Urothelium cell line (cell line): ENCODE measurements around the gene SEC24D.
"Not testable (repeated sequence)": the region's sequence is repeated elsewhere in the genome, so short reads cannot be mapped to it uniquely, and the experiment has no call there.

Experiments
- DNase-seq: peaks from one replicate; pipeline ENCODE4 v3.0.0; 2011; ENCODE audit warnings: low spot score, mixed read lengths
- FAIRE-seq: peaks from 2 replicates; lab custom pipeline; 2011; peaks lifted over from hg19 to GRCh38; lab: Jason Lieb, UNC

The SEC24D gene

DNA sequence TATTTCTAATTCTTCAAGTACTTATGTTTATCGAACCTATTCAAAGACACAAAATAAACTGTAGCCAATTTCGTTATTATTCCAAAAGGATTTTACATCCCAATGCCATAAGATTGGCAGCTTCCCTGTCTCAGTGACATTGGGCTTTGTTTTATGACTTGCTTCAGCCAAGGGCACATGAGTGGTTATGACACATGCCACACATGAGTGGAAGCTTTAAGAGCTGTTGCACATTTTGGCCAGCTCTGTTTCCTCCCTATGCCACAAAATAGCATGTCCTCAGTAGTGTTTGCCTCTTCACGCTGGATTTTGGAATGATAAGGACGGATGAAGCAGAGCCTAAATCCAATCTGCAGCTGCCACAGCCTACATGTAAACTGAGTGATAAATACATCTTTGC is 21.9 kb downstream of the SEC24D start:
- DNase-seq: no peak
- FAIRE-seq: no peak

DNA sequence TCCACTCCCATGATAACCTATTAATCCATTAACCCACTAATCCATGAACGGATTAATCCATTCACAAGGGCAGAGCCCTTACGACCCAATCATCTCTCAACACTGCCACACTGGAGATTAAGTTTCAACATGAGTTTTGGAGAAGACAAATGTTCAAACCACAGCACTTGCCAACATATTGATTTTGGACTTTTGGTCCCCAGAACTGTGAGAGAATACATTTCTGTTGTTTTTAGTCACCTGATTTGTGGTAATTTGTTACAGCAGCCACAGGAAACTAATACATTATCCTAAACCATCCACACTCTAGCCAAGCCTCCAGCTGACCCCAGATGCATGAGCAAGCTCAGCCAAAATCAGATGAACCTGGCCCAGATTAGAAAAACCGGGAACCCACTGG is 22.4 kb downstream of the SEC24D start:
- no peak for FAIRE-seq
- DNase-seq: no peak

DNA sequence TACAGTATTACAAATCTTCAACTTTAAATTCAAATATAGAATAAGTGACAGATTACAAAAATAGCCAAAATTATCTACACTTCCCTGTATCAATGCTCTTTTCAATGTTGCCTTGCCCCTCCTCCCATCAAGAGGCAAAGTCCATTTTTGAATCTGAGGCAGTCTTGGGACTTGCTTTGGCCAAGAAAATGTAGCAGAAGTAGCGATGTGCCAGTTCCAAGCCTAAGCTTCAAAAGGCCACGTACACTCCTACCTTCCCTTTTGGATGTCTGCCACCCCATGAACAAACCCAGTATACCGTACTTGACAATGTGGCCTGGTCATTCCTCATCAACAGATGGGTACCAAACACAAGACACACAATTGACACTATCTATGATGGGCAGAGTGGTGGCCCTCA is 24.1 kb downstream of the SEC24D start:
- no peak for DNase-seq
- no peak for FAIRE-seq

DNA sequence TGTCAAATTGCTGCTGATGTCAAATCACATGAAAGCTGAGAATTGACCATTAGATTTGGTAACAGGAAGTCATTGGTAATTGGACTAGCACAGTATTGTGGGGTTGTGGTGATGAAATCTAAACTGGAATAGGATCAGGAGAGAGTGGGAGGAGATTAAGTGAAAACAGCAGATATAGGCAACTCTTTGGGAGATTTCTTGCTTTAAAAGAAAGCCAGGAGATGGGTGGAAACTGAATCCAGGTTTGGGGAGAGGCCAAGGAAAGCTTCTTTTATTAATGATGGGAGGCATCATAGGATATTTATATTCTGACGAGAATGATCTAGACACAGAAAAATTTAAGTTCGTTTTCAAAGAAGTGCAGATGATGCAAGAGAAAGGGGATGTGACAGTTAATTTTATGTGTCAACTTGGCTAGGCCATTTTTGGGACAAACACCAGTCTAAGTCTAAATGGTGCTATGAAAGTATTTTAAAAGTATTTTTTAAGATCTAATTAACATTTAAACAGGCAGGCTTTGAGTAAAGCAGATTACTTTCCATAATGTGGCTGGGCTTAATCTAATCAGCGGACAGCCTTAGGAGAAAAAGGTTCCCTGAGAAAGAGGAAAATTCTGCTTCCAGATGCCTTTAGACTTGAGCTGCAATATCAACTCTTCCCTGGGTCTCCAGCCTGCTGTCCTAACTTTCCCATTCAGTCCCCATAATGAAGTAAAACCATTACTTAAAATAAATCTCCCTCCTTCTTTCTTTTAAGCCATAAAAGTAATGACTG is 24.7 kb downstream of the SEC24D start:
- no peak for DNase-seq

DNA sequence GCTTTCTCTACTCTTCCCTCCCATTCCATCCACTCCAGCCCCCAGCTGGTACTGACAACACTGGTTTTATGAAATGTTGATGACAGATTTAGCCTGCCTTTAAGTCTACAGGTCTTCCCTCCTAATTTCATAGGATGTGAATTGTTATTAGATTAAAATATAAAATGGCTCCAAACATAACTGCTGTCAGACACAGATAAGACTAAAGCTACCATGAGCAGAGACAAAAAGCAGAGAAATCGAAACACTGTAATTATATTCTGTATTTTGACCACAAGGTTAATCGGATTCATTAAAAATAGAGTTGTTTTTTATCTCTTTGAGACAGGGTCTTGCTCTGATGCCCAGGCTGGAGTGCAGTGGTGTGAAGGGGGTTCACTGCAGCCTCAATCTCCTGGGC is 28.3 kb downstream of the SEC24D start:
- FAIRE-seq (no peak), DNase-seq (no peak)

More for the DNA sequence above, 24.7 kb downstream of the SEC24D start:
- no peak for FAIRE-seq

DNA sequence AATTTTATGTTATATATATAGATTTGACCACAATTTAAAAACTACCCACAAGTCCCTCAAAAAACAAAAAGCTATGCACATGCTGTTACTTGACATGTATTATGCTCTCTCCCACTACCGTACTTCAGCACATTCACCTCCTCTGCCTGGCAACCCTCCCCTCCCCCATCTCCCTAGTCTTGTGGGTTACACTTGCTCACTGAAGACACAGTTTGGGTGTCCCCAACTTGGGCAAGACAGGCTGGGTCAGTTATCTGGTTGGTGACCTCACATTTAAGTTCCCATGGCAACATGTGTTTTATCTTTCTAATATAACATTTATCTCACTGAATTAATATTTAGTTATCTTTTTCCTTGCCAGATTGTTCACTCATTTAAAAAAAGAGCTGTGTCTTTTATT is 32.7 kb downstream of the SEC24D start:
- no peak for FAIRE-seq
- DNase-seq: no peak

DNA sequence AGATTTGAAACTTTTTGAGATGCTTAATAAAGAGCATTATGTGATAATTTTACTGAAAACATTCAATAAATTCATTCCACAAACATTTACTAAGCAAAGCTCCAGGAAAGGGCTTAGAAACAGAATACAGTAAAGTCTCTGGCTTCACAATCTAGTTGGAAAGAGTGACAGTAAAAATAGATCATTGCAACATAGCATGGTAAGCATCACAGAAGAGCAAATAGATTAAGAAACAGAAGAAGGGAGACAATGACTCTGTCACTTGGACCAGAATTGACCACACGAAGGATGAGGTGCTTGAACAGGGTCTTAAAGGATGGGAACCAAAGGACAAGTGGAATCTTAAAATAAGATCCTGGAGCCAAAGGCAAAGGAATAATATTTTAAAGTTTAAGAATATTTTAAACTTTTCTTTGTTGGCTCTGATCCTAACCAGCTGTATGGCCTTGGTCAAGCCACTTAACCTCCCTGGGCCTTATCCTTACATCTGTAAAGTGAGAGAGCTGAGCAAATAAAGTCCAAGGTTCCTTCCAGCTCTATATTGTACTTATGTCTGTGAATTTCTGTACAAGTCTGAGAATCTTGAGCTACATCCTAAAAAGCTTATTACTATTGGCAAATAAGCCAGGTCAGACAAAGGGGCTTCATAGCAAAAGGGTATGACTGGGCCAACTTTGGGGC is 33.9 kb downstream of the SEC24D start:
- FAIRE-seq (no peak), DNase-seq (no peak)

DNA sequence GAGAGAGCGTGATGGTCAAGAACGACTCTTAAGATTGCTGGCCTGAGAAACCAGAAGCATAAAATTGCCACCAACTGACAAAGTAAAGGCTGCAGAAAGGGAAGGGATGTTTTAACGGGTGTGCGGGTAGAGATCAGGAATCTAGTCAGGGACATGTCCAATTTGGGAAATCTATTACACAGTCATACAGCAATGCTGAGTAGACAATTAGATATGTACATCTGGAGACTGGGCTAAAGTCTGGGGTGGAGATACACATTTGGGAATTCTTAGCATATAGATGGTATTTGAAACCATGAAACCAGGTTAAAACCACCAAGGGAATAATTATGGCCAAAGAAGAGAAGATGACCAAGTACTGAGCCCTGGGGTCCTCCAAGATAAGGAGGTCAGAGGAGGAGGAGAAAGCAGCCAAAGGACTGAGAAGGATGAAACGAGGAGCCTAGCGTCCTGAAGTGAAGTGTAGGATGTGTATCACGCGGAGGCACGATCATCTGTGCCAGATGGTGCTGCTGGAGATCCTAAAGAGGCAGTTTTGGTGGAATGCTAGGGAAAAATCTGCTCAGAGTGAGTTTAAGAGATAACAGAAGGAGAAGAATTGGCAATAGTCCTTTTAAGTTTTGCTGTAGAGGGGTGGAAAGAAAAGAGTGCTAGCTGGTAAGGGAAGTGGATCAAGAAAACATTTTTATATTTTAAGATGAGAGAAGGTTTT is 36.5 kb downstream of the SEC24D start:
- no peak for FAIRE-seq
- DNase-seq: no peak

DNA sequence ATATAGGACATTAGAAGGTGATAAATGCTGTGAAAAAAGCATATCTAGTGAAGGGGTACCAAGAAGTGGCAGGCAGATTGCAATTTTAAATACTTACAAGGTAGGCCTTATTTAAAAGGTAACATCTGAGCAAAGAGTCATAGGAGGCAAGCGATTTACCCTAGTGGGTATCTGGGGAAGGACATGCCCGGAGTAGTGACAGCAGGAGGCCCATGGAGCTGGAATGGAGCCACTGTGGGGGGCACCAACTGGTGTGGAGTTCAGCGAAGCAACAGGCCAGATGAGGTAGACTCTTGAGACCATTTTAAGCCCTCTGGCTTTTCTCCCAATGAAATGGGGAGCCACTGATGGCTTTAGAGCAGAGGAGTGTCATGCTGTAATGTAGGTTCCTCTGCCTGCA is 37.3 kb downstream of the SEC24D start:
- DNase-seq (no peak), FAIRE-seq (no peak)

DNA sequence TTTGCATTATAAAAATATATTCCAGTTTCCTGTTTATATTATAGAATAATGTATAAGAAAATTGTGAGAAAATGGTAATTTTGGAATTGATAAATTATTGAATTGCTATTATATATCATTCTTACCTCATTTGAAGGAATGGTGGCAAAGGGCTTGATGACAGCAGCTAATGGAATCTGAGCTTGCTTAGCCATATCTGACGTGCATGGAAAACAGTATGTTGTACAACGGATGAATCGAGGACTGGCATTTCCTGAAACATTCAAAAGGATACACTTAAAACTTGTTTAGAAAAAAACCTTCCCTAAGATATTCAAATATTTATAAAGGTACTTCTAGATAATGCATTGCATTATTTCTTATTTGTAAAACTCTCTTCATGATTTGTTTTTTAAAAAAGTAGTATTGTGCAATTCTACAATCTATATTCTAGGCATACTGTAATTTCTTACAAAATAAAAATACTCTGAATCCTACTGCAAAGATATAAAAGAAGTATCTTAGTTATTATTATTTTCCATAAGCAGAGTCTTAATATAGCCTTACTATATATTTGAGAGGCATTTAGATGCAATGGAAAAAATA is 38.3 kb downstream of the SEC24D start:
- DNase-seq: no peak
- no peak for FAIRE-seq

DNA sequence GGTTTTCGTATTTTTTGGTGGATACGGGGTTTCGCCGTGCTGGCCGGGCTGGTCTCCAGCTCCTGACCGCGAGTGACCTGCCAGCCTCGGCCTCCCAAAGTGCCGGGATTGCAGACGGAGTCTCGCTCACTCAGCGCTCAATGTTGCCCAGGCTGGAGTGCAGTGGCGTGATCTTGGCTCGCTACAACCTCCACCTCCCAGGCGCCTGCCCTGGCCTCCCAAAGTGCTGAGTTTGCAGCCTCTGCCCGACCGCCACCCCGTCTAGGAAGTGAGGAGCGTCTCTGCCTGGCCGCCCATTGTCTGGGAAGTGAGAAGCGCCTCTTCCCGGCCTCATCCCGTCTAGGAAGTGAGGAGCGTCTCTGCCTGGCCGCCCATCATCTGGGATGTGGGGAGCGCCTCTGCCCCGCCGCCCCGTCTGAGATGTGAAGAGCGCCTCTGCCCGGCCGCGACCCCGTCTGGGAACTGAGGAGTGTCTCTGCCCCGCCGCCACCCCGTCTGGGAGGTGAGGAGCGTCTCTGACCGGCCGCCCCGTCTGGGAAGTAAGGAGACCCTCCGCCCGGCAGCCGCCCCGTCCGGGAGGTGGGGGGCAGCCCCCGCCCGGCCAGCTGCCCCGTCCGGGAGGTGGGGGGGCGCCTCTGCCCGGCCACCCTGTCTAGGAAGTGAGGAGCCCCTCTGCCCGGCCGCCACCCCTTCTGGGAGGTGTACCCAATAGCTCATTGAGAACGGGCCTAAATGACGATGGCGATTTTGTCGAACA is 44.1 kb downstream of the SEC24D start:
- not testable (repeated sequence) for DNase-seq, FAIRE-seq

DNA sequence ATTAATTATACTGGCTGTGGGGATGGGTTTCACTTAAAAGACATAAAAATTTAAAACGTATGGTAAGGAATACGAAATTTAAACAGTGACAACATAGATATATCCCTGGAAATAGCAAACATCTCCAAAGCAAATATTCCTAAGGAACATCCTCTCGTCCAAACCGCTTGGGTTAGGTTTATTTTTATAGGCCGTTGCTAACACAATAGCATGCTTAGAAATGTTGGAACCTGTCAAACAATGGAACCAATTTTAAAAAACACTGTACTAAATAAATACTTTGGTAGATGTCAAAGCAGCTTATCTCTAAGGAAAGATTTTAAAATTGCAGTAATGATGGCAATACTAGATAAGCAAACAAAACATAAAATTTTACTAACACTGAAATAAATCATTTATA is 45.4 kb downstream of the SEC24D start:
- no peak for FAIRE-seq
- DNase-seq: no peak

DNA sequence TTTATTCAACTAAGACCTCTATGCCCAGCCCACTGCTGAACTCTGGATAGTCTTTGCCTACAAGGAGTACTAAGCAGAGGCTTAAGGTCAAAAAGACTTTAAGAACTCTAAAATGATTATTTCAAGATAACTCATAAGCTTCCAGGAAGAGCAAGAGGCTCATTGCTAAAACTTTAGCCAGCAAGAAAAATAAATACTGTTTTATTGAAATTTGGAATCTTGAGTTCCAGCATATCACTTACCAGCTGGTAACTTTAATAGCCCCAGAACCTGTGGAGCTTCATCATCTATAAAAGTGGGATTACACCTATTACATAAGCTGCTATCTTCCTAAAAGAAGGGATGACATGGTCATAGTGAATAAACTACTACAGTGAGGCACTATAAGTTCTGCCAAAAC is 47.0 kb downstream of the SEC24D start:
- FAIRE-seq (no peak), DNase-seq (no peak)

DNA sequence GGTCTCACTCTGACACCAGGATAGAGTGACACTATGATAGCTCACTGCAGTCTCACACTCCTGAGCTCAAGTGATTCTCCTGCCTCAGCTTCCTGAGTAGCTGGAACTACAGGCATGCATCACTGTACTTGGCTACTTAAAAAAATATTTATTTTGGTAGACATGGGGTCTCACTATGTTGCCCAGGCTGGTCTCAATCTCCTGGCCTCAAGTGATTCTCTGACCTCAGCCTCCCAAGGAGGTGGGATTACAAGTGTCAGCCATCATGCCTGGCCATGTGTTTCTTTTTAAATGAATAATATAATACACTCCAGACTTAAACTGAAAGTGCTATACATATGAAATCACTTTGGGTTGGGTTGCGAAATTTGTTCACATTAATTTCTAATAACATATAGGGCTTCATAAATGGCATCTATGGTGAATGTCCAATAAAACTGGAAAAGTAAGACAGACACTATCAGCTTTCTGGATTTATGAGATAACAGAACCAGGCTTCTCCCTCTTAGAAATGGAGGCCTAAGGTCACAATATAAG is 48.0 kb downstream of the SEC24D start:
- no peak for FAIRE-seq
- no peak for DNase-seq

DNA sequence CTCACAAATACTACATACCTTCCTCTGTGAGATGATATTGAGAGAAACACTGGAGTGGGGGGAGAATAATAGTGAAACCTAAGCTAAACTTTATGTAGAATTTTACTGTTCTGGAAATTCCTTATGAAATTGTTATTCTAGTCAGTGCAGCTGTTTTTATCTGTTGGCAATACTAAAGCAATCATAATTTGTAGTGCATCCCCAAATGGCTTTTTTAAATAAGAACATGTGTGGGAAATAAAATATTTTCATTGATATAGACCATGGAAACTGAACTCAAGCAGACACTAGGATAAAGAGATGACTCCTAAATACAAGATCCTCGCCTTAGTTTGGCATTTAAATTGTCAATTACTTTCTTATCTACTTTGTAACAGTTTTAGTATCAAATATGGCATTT is 51.1 kb downstream of the SEC24D start:
- no peak for FAIRE-seq

DNA sequence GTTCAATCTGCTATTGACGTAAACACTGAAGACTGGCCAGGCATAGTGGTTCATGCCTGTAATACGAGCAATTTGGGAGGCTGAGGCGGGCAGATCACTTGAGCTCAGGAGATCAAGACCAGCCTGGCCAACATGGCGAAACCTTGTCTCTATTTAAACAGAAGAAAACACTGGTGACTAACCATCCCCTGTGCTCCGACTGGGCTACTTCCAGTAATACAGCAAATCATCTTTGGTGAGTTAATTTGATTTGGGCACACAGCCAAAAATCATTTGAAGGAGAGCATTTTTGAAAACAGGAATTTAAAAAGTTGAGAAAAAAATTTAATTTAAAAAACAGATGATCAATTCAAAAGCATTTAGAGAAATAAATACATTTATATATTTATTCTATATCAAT is 52.0 kb downstream of the SEC24D start:
- DNase-seq: no peak

More for the DNA sequence above, 51.1 kb downstream of the SEC24D start:
- no peak for DNase-seq

DNA sequence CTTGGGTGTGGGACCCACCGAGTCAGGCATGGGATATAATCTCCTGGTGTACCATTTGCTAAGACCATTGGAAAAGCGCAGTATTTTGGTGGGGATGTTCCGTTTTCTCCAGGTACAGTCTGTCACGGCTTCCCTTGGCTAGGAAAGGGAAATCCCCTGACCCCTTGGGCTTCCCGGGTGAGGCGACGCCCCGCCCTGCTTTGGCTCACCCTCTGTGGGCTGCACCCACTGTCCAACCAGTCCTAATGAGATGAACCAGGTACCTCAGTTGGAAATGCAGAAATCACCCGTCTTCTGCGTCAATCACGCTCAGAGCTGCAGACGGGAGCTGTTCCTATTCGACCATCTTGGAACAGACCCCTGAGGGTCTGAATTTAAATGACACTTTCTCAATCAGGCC is 53.0 kb downstream of the SEC24D start:
- FAIRE-seq: not testable (repeated sequence)

More for the DNA sequence above, 52.0 kb downstream of the SEC24D start:
- no peak for FAIRE-seq

DNA sequence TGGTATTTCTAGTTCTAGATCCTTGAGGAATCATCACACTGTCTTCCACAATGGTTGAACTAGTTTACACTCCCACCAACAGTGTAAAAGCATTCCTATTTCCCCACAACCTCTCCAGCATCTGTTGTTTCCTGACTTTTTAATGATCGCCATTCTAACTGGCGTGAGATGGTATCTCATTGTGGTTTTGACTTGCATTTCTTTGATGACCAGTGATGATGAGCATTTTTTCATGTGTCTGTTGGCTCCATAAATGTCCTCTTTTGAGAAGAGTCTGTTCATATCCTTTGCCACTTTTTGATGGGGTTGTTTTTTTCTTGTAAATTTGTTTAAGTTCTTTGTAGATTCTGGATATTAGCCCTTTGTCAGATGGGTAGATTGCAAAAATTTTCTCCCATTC is 58.3 kb downstream of the SEC24D start:
- DNase-seq, FAIRE-seq: not testable (repeated sequence)

More for the DNA sequence above, 53.0 kb downstream of the SEC24D start:
- not testable (repeated sequence) for DNase-seq

DNA sequence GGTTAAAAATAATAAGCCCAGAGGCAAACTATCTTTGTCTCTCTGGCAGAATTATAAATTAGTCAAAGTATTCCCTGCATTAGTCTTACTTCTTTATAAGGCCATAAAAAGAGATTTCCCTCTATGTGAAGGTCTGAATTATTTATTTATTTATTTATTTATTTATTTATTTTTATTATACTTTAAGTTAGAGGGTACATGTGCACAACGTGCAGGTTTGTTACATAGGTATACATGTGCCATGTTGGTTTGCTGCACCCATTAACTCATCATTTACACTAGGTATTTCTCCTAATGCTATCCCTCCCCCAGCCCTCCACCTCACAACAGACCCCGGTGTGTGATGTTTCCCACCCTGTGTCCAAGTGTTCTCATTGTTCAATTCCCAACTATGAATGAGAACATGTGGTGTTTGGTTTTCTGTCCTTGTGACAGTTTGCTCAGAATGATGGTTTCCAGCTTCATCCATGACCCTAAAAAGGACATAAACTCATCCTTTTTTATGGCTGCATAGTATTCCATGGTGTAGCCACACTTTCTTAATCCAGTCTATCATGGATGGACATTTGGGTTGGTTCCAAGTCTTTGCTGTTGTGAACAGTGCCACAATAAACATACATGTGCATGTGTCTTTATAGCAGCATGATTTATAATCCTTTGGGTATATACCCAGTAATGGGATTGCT is 58.8 kb downstream of the SEC24D start:
- FAIRE-seq, DNase-seq: not testable (repeated sequence)
